GM12878 (cell line): ENCODE results near the gene SLC38A3. TPM values are rescaled to one million over a fixed set of nuclear protein-coding genes. Genes with fewer than 3 reads are reported as not detected.

Experiments
- ATAC-seq: fragments of 200-7000 bp; cut with Tn5 transposase; 3 replicates; pipeline ENCODE4 v1.9.1; 2020; ENCODE audit warnings: mild to moderate bottlenecking, moderate library complexity
- BruUV-seq: library from RNA; stranded (reverse); fragments of 400-500 nt; replicated peaks from 2 replicates; lab custom pipeline; 2021; lab: Mats Ljungman, UMichigan
- CTCF ChIA-PET: fragments of 300-600 bp; sonication (Branson Sonifier 250); formaldehyde crosslinking; extraction: SDS; loops from one replicate; lab custom pipeline; 2021; ENCODE audit warnings: inconsistent platforms; lab: Yijun Ruan, JAX
- POLR2A ChIA-PET: fragments of 350-600 bp; formaldehyde crosslinking; extraction: SDS; loops from one replicate; lab custom pipeline; 2021; ENCODE audit warnings: inconsistent platforms; lab: Charles Lee
- RAD21 ChIA-PET: fragments of 300-600 bp; sonication (Branson Sonifier 250); formaldehyde crosslinking; loops from one replicate; lab custom pipeline; 2023; ENCODE audit warnings: antibody characterized with exemption; ENCODE audit not compliant: unreplicated experiment; lab: Charles Lee
- SMC1A ChIA-PET: fragments of 300-600 bp; sonication (Branson Sonifier 250); formaldehyde crosslinking; loops from one replicate; lab custom pipeline; 2023; ENCODE audit not compliant: unreplicated experiment, uncharacterized antibody; lab: Charles Lee
- DNase-seq: peaks from one replicate; pipeline ENCODE4 v3.0.0-alpha.2; 2011; ENCODE audit warnings: low read depth, low spot score
- FAIRE-seq: peaks from 3 replicates; lab custom pipeline; 2011; peaks lifted over from hg19 to GRCh38; lab: Jason Lieb, UNC
- H2AFZ ChIP-seq: 2 replicates; pipeline ENCODE4 v1.6.0; 2011; ENCODE audit warnings: low read depth, low read length, control low read depth; ENCODE audit not compliant: control insufficient read depth
- H3K27ac ChIP-seq: 2 replicates; pipeline ENCODE4 v1.5.1; 2011; ENCODE audit warnings: control low read depth; ENCODE audit not compliant: control insufficient read depth, insufficient read depth
- H3K27me3 ChIP-seq, 2 experiments: replicated peaks in 1 of 2; 2 replicates each; pipeline versions ENCODE4 v1.6.0 to v1.6.1; 2011; ENCODE audit warnings: low read length in 1 of 2; ENCODE audit not compliant: control insufficient read depth in 2 of 2, insufficient read depth in 2 of 2
- H3K36me3 ChIP-seq, 2 experiments: 2 replicates each; pipeline ENCODE4 v1.5.1; 2011; ENCODE audit warnings: low read length in 1 of 2; ENCODE audit not compliant: control insufficient read depth in 2 of 2, insufficient read depth in 2 of 2
- H3K4me1 ChIP-seq: 2 replicates; pipeline ENCODE4 v1.6.1; 2011; ENCODE audit warnings: mild to moderate bottlenecking, low read length, moderate library complexity, mixed read lengths; ENCODE audit not compliant: control insufficient read depth, insufficient read depth
- H3K4me2 ChIP-seq: 2 replicates; pipeline ENCODE4 v1.6.0; 2011; ENCODE audit warnings: control low read depth; ENCODE audit not compliant: control insufficient read depth, insufficient read depth
- H3K4me3 ChIP-seq: fragments of 200-600 bp; sonication (generic); 2 replicates; pipeline ENCODE4 v1.5.1; 2016
- H3K79me2 ChIP-seq: 2 replicates; pipeline ENCODE4 v1.6.0; 2011; ENCODE audit warnings: low read length; ENCODE audit not compliant: control insufficient read depth, insufficient read depth
- H3K9ac ChIP-seq: 2 replicates; pipeline ENCODE4 v1.8.0; 2011; ENCODE audit warnings: low read length, control low read depth, mixed read lengths; ENCODE audit not compliant: control insufficient read depth, insufficient read depth
- H3K9me3 ChIP-seq: replicated peaks from 3 replicates; pipeline ENCODE4 v1.5.1; 2011; ENCODE audit warnings: mild to moderate bottlenecking, low read length; ENCODE audit not compliant: control insufficient read depth, insufficient read depth
- H4K20me1 ChIP-seq: 2 replicates; pipeline ENCODE4 v1.6.0; 2011; ENCODE audit not compliant: control insufficient read depth, insufficient read depth
- ASH2L ChIP-seq: fragments of 300-600, 200-600 bp; sonication (generic); IDR thresholded peaks from 2 replicates; pipeline ENCODE4 v1.6.1; 2017; ENCODE audit warnings: low read depth, mild to moderate bottlenecking, borderline replicate concordance
- BMI1 ChIP-seq: fragments of 450-650 bp; IDR thresholded peaks from 2 replicates; pipeline ENCODE4 v1.6.1; 2016; ENCODE audit warnings: mild to moderate bottlenecking, moderate library complexity, borderline replicate concordance
- CBX3 ChIP-seq: fragments of 200-600 bp; sonication (generic); IDR thresholded peaks from 2 replicates; pipeline ENCODE4 v1.6.1; 2016; ENCODE audit warnings: low read depth, borderline replicate concordance
- FOXM1 ChIP-seq: IDR thresholded peaks from 2 replicates; pipeline ENCODE4 v1.6.1; 2012; ENCODE audit warnings: low read depth, mild to moderate bottlenecking, inconsistent platforms, low read length, moderate library complexity
- HDAC2 ChIP-seq: fragments of 200-600 bp; sonication (generic); IDR thresholded peaks from 2 replicates; pipeline ENCODE4 v1.6.1; 2017
- HDGF ChIP-seq: fragments of 450-650 bp; IDR thresholded peaks from 2 replicates; pipeline ENCODE4 v1.6.1; 2016; ENCODE audit warnings: antibody characterized with exemption
- IRF4 ChIP-seq: IDR thresholded peaks from 2 replicates; pipeline ENCODE4 v1.6.1; 2011; ENCODE audit warnings: low read depth, low read length
- NFYA ChIP-seq: IDR thresholded peaks from 2 replicates; pipeline ENCODE4 v1.6.1; 2011; ENCODE audit warnings: low read depth, mild to moderate bottlenecking, low read length, improper control_type of control experiment, borderline replicate concordance
- NR2C1 ChIP-seq: fragments of 450-650 bp; IDR thresholded peaks from 2 replicates; pipeline ENCODE4 v1.6.1; 2017; ENCODE audit warnings: antibody characterized with exemption, mild to moderate bottlenecking, moderate library complexity
- NR2C2 ChIP-seq: IDR thresholded peaks from 2 replicates; pipeline ENCODE4 v1.6.1; 2011; ENCODE audit warnings: borderline replicate concordance, low read depth; ENCODE audit not compliant: control insufficient read depth, insufficient read length
- PAX8 ChIP-seq: fragments of 450-650 bp; IDR thresholded peaks from 2 replicates; pipeline ENCODE4 v1.6.1; 2017; ENCODE audit warnings: mild to moderate bottlenecking, moderate library complexity
- POLR2AphosphoS2 ChIP-seq: IDR thresholded peaks from 2 replicates; pipeline ENCODE4 v1.6.1; 2011; ENCODE audit warnings: low read depth, mild to moderate bottlenecking, low read length, improper control_type of control experiment, moderate library complexity
- PRDM15 ChIP-seq: fragments of 450-650 bp; formaldehyde crosslinking; IDR thresholded peaks from 2 replicates; pipeline ENCODE4 v1.4.0; 2020; ENCODE audit warnings: mild to moderate bottlenecking, moderate library complexity
- RB1 ChIP-seq: fragments of 450-650 bp; formaldehyde crosslinking; IDR thresholded peaks from 2 replicates; pipeline ENCODE4 v1.6.1; 2017; ENCODE audit warnings: mild to moderate bottlenecking, borderline replicate concordance
- SIX5 ChIP-seq: IDR thresholded peaks from 2 replicates; pipeline ENCODE4 v1.6.1; 2011; ENCODE audit warnings: mild to moderate bottlenecking, low read depth, low read length, moderate library complexity; ENCODE audit not compliant: severe bottlenecking
- SMARCA5 ChIP-seq: fragments of 450-650 bp; IDR thresholded peaks from 2 replicates; pipeline ENCODE4 v1.6.1; 2017; ENCODE audit warnings: mild to moderate bottlenecking
- SREBF2 ChIP-seq: IDR thresholded peaks from 2 replicates; pipeline ENCODE4 v1.6.1; 2012; ENCODE audit warnings: mild to moderate bottlenecking, low read length
- ZBTB33 ChIP-seq: fragments of 450-650 bp; IDR thresholded peaks from 2 replicates; pipeline ENCODE4 v1.6.1; 2017; ENCODE audit warnings: mild to moderate bottlenecking
- ZNF384 ChIP-seq: IDR thresholded peaks from 2 replicates; pipeline ENCODE4 v1.6.1; 2012; ENCODE audit warnings: low read depth, mild to moderate bottlenecking, low read length, improper control_type of control experiment, borderline replicate concordance
- WGBS: methylation state at CpG from one replicate; pipeline ENCODE4 v1.1.6; 2016; ENCODE audit warnings: low lambda C conversion rate; ENCODE audit not compliant: insufficient replicate concordance, insufficient coverage; ENCODE audit errors: missing lambda C conversion rate; 5-methylcytosine and 5-hydroxymethylcytosine counted together
- in situ Hi-C: fragments of 300-500 bp; cut with MboI; formaldehyde crosslinking; loops from 9 replicates; pipeline ENCODE4 v1.14.3; 2018; ENCODE audit warnings: mixed read lengths
- intact Hi-C: fragments of 100-400 bp; cut with micrococcal nuclease; formaldehyde crosslinking; loops from one replicate; pipeline ENCODE4 v1.14.2; 2022; ENCODE audit not compliant: unreplicated experiment
- polyA plus RNA-seq, 11 experiments: library from polyadenylated mRNA; depleted of rRNA in 4 of 11; unstranded in 6 of 11; stranded (reverse) in 5 of 11; fragments of >200 nt; fragmentation: Nextera tagmentation in 4 of 11; fragmentation: Illumina TruSeq in 1 of 11; extraction: Ambion mirVana in 4 of 11; extraction: Trizol in 1 of 11; gene quantifications; 1 replicate in 1 of 11; 2 replicates in 10 of 11; pipeline versions ENCODE4 v1.2.1 to v1.2.3, GENCODE V29; 2011 to 2016; ENCODE audit warnings: inconsistent platforms in 2 of 11, missing spikeins in 2 of 11, low read depth in 1 of 11
- total RNA-seq, 4 experiments: library from RNA; depleted of rRNA in 3 of 4; stranded (reverse); fragments of >200 nt in 3 of 4; fragmentation: Illumina TruSeq in 1 of 4; extraction: Trizol in 1 of 4; gene quantifications; 2 replicates each; pipeline versions ENCODE4 v1.2.1 to v1.2.3, GENCODE V29; 2013 to 2021

The SLC38A3 gene
- total and polyA plus RNA-seq, 10 of the 15 experiments (the other 5 are each of a cell fraction or from before 2014, with no cell fraction given): 0.14 TPM; not detected in 9

GRCh38 chr3:50258979-50259378 lies 53.9 kb downstream of the SLC38A3 start (continued):
- TF ChIP-seq SREBF2: no peak
- TF ChIP-seq PAX8: no peak
- TF ChIP-seq SMARCA5: no peak
- no peak for TF ChIP-seq ZBTB33
- TF ChIP-seq SIX5: no peak
- TF ChIP-seq CBX3: no peak
- no peak for TF ChIP-seq IRF4

- SMC1A ChIA-PET: interaction anchor here (1.1 to 2.9 kb wide), 3 partner anchors 13 to 15 kb away, joined by 3 to 10 read pairs (median 5); no protein-coding TSS in a partner anchor
- Histone ChIP-seq H3K27me3 (no peaks in the 10 kb centered on the region), H3K4me2 (peak overlapping the region; percentile 52), H2AFZ (no peak overlapping the region), H3K27ac (no peak overlapping the region), H3K9ac (no peak overlapping the region; the same call in 1 of the 2 replicates), H4K20me1 (no peaks in the 10 kb centered on the region), H3K4me1 (peaks cover 14% of the 10 kb centered on the region), H3K36me3 (peaks cover 15 to 28% of the 10 kb centered on the region in 2 experiments; a peak in 3 of 4 replicates), H3K79me2 (no peaks in the 10 kb centered on the region), H3K4me3 (no peak overlapping the region; the same call in 1 of the 2 replicates), H3K9me3 (peaks cover 13% of the 10 kb centered on the region; the same call in 1 of the 3 replicates)
- POLR2A ChIA-PET: interaction anchor here (0.6 to 1.9 kb wide), 7 partner anchors 11 to 505 kb away, joined by 3 to 7 read pairs (median 4); partner anchors contain the start of genes GNAI2 and LSMEM2
- FAIRE-seq (no peak), ATAC-seq (peak; percentile 36), DNase-seq (no peak)
- CTCF ChIA-PET: interaction anchor here (1.0 to 7.9 kb wide), 9 partner anchors 8 to 65 kb away, joined by 3 to 44 read pairs (median 7); partner anchors contain the start of genes GNAI2, HYAL3, NAA80 and SEMA3B
- intact Hi-C loops: no loop called here
- RAD21 ChIA-PET: interaction anchor here (0.7 to 2.2 kb wide), 8 partner anchors 12 to 65 kb away, joined by 3 to 18 read pairs (median 6); no protein-coding TSS in a partner anchor
- in situ Hi-C loops: no loop called here
- 57% methylated on average over 18 of the region's 18 CpGs for WGBS
- no TSS peak for BruUV-seq
- TF ChIP-seq FOXM1 (0 out of 2 replicates have a peak, but pooled peaks have one; percentile 6), ASH2L (no peak), NFYA (no peak), ZNF384 (no peak), HDAC2 (no peak), PRDM15 (no peak), RB1 (no peak), NR2C1 (no peak), BMI1 (no peak), NR2C2 (no peak), HDGF (peak; percentile 32; the same call in 1 of the 2 replicates), POLR2AphosphoS2 (no peak)
Measured at GRCh38 chr3:50259432-50260026, 54.5 kb downstream of the SLC38A3 start.
